HCT116 (cell line): ENCODE results near the gene HOXC6. TPM values are rescaled to one million over a fixed set of nuclear protein-coding genes. Genes with fewer than 3 reads are reported as not detected.

Source experiments
- ATAC-seq: fragments of 200-7000 bp; cut with Tn5 transposase; 2 replicates; pipeline ENCODE4 v1.9.1; 2020; ENCODE audit warnings: mild to moderate bottlenecking, moderate library complexity
- BruUV-seq: library from RNA; stranded (reverse); fragments of 400-500 nt; replicated peaks from 2 replicates; lab custom pipeline; 2021; lab: Mats Ljungman, UMichigan
- CTCF ChIA-PET: fragments of 300-600 bp; sonication (Branson Sonifier 250); formaldehyde crosslinking; loops from one replicate; lab custom pipeline; 2021; ENCODE audit warnings: antibody characterized with exemption; lab: Charles Lee
- POLR2A ChIA-PET: fragments of 300-600, 350-600 bp; sonication (Branson Sonifier 250); formaldehyde crosslinking; loops from one replicate; lab custom pipeline; 2021; ENCODE audit warnings: antibody characterized with exemption; lab: Charles Lee
- RAD21 ChIA-PET, 2 experiments: fragments of 300-600 bp; sonication (Branson Sonifier 250); formaldehyde crosslinking; loops; one replicate each; lab custom pipeline; 2023; ENCODE audit warnings: low total read pairs in 2 of 2; ENCODE audit not compliant: uncharacterized antibody in 2 of 2, unreplicated experiment in 2 of 2, low non-redundant PET in 1 of 2; lab: Charles Lee
- DNase-seq: peaks from one replicate; pipeline ENCODE4 v3.0.0-alpha.2; 2010; ENCODE audit warnings: low read depth, low spot score
- H2AFZ ChIP-seq: fragments of 200-600 bp; shearing (Covaris generic), sonication (generic); 2 replicates; pipeline ENCODE4 v1.6.1; 2017; ENCODE audit warnings: low read depth, mixed run types, mixed read lengths, antibody characterized with exemption, low read length; ENCODE audit not compliant: poor library complexity, severe bottlenecking
- H3K27ac ChIP-seq: 2 replicates; pipeline ENCODE4 v1.5.1; 2012; ENCODE audit warnings: low read depth, low read length
- H3K27me3 ChIP-seq: fragments of 200-600 bp; sonication (generic); 2 replicates; pipeline ENCODE4 v1.6.1; 2016; ENCODE audit warnings: mixed run types, low read length, mixed read lengths; ENCODE audit not compliant: insufficient read depth
- H3K36me3 ChIP-seq, 2 experiments: fragments of 200-500 bp in 1 of 2; fragments of 200-600 bp in 1 of 2; sonication (Bioruptor generic) in 1 of 2; sonication (generic) in 1 of 2; 2 replicates each; pipeline versions ENCODE4 v1.5.1 to v1.6.1; 2014 to 2016; ENCODE audit warnings: low read length in 2 of 2, inconsistent platforms in 1 of 2, mixed read lengths in 1 of 2, mixed run types in 1 of 2; ENCODE audit not compliant: insufficient read depth in 2 of 2, control insufficient read depth in 1 of 2
- H3K4me1 ChIP-seq, 2 experiments: fragments of 200-600 bp in 1 of 2; sonication (generic) in 1 of 2; 2 replicates each; pipeline versions ENCODE4 v1.5.1 to v1.6.1; 2012 to 2017; ENCODE audit warnings: low read length in 2 of 2, inconsistent platforms in 1 of 2, mild to moderate bottlenecking in 1 of 2, mixed read lengths in 1 of 2, mixed run types in 1 of 2, moderate library complexity in 1 of 2; ENCODE audit not compliant: insufficient read depth in 2 of 2, control insufficient read depth in 1 of 2
- H3K4me2 ChIP-seq: fragments of 200-600 bp; sonication (generic); 2 replicates; pipeline ENCODE4 v1.6.1; 2017; ENCODE audit warnings: mixed run types, low read length, mixed read lengths
- H3K4me3 ChIP-seq, 2 experiments: fragments of 200-600 bp in 1 of 2; sonication (generic) in 1 of 2; replicated peaks in 1 of 2; 2 replicates each; pipeline ENCODE4 v1.5.1; 2011 to 2016; ENCODE audit warnings: low read length in 2 of 2, control low read depth in 1 of 2, low read depth in 1 of 2, mild to moderate bottlenecking in 1 of 2, mixed read lengths in 1 of 2, mixed run types in 1 of 2
- H3K79me2 ChIP-seq: fragments of 200-600 bp; sonication (generic); 2 replicates; pipeline ENCODE4 v1.6.1; 2017; ENCODE audit warnings: mild to moderate bottlenecking, mixed run types, low read length, moderate library complexity, mixed read lengths; ENCODE audit not compliant: insufficient read depth
- H3K9ac ChIP-seq: fragments of 200-600 bp; sonication (generic); 2 replicates; pipeline ENCODE4 v1.6.1; 2016; ENCODE audit warnings: low read length, mixed read lengths
- H3K9me2 ChIP-seq: fragments of 200-600 bp; sonication (generic), shearing (Covaris generic); 2 replicates; pipeline ENCODE4 v1.6.1; 2017; ENCODE audit warnings: mixed run types, mild to moderate bottlenecking, moderate library complexity; ENCODE audit not compliant: insufficient read depth
- H3K9me3 ChIP-seq, 2 experiments: fragments of 200-500 bp in 1 of 2; fragments of 200-600 bp in 1 of 2; sonication (Bioruptor generic) in 1 of 2; sonication (generic) in 1 of 2; 2 replicates each; pipeline ENCODE4 v1.6.1; 2014 to 2017; ENCODE audit warnings: low read length in 2 of 2, mixed read lengths in 2 of 2, inconsistent platforms in 1 of 2, low read depth in 1 of 2, mild to moderate bottlenecking in 1 of 2, mixed run types in 1 of 2, moderate library complexity in 1 of 2; ENCODE audit not compliant: control insufficient read depth in 1 of 2, insufficient read depth in 1 of 2
- H4K20me1 ChIP-seq: fragments of 200-600 bp; sonication (generic), shearing (Covaris generic); 2 replicates; pipeline ENCODE4 v1.6.1; 2017; ENCODE audit warnings: mixed run types, mild to moderate bottlenecking, moderate library complexity; ENCODE audit not compliant: insufficient read depth
- CEBPB ChIP-seq: IDR thresholded peaks from 2 replicates; pipeline ENCODE4 v1.6.1; 2012; ENCODE audit warnings: low read depth
- EGR1 ChIP-seq: IDR thresholded peaks from 2 replicates; pipeline ENCODE4 v1.6.1; 2012; ENCODE audit warnings: low read depth
- EZH2phosphoT487 ChIP-seq: fragments of 200-600 bp; IDR thresholded peaks from 2 replicates; pipeline ENCODE4 v1.6.1; 2018; ENCODE audit warnings: antibody characterized with exemption, borderline replicate concordance
- RAD21 ChIP-seq: IDR thresholded peaks from 2 replicates; pipeline ENCODE4 v1.6.1; 2012; ENCODE audit warnings: low read depth, mild to moderate bottlenecking
- SIN3A ChIP-seq: IDR thresholded peaks from 2 replicates; pipeline ENCODE4 v1.6.1; 2012; ENCODE audit warnings: low read depth
- SRF ChIP-seq: IDR thresholded peaks from 2 replicates; pipeline ENCODE4 v1.6.1; 2012; ENCODE audit warnings: low read depth
- intact Hi-C: fragments of 100-400 bp; cut with micrococcal nuclease; formaldehyde crosslinking; loops from 2 replicates; pipeline ENCODE4 v1.10.0; 2022
- total RNA-seq: library from RNA; stranded (reverse); gene quantifications from one replicate; pipeline ENCODE4 v1.2.1, GENCODE V29; 2021; ENCODE audit not compliant: unreplicated experiment
- TF ChIP-seq, protein P1 (sequence below): IDR thresholded peaks from 2 replicates; pipeline ENCODE4 v1.6.1; 2012

HOXC6 gene
- total RNA-seq, 1 experiment from 2014 or later, result 3.1 TPM

DNA sequence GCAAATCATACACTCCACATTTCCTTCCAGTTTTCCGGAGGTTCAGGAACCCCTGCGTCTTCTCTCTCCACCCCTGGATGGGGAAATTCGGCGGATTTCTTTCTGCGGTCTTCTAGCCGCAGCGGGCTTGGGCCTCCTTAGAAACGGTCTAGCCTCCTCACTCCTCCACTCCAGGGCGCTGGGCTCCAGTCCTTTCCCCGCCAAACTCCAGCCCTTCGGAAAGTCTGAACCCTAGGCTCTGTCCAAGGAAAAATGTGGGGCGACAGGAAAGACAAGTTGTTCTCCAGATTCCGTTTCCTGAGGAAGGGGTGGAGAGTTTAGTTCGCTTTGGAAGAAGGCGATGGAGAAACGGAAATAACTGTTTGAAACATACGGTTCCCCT lies 44.7 kb upstream of the HOXC6 start:
- ATAC-seq, result no peak
- no peak overlapping the region for H3K27ac ChIP-seq
- ChIA-PET CTCF (interaction anchor here (2.8 to 5.7 kb wide), 2 partner anchors 20 to 216 kb away, joined by 8 to 35 read pairs; no protein-coding TSS in a partner anchor), RAD21 (no interaction called here), POLR2A (no interaction called here)
- H3K36me3 ChIP-seq, result no peaks in the 10 kb centered on the region
- H3K4me2 ChIP-seq, result no peak overlapping the region
- no peak for DNase-seq
- no peaks in the 10 kb centered on the region for H3K27me3 ChIP-seq
- no peaks in the 10 kb centered on the region for H4K20me1 ChIP-seq
- TF ChIP-seq SRF (no peak), EZH2phosphoT487 (no peak), RAD21 (no peak)
- H2AFZ ChIP-seq, result no peak overlapping the region
- no peaks in the 10 kb centered on the region for H3K9me2 ChIP-seq
- H3K79me2 ChIP-seq, result no peaks in the 10 kb centered on the region
- no peak overlapping the region for H3K9ac ChIP-seq
- BruUV-seq, result no TSS peak
- intact Hi-C loops, result no loop called here
- H3K9me3 ChIP-seq, result no peaks in the 10 kb centered on the region
- no peak overlapping the region for H3K4me3 ChIP-seq
- H3K4me1 ChIP-seq, result peaks cover 0 to 6% of the 10 kb centered on the region in 2 experiments; a peak in 2 of 4 replicates

DNA sequence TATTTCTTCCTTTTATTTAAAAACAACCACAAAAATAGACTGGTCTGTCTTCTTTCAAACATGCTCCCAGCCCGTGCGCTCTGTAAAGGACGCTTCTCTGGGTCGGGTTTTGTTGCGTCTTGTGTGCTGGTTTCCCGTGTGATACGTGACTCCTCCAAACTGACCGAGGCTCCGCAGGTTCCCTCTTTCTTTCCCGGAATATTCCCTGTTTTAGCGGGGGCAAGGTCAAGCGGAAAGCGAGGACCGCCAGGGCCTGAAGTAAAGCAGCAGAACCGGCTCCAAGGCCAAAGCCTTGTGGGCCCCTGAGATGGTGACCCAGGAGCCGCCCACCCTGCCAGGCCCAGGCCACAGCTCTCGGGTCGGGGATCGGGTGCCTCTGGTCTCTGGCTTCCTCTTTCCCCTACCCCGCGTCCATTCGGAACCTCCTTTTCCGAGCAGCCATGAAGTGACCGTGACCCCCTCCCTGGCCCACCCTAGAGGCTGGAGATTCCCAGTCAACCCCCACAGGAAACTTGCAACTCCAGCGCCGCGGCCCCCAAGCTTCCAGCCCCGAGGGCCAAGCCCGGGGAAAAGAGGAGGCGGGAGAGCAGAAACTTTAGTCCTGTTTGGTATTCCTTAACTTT lies 44.2 kb upstream of the HOXC6 start:
- ATAC-seq (no peak), DNase-seq (no peak)
- Histone ChIP-seq H3K9ac (no peak overlapping the region), H3K9me2 (no peaks in the 10 kb centered on the region), H3K27me3 (no peaks in the 10 kb centered on the region), H3K4me2 (peak overlapping the region; percentile 41), H3K4me3 (no peak overlapping the region), H2AFZ (no peak overlapping the region), H4K20me1 (no peaks in the 10 kb centered on the region), H3K27ac (no peak overlapping the region), H3K9me3 (no peaks in the 10 kb centered on the region), H3K79me2 (no peaks in the 10 kb centered on the region), H3K4me1 (peaks cover 0 to 10% of the 10 kb centered on the region in 2 experiments; a peak in 2 of 4 replicates), H3K36me3 (no peaks in the 10 kb centered on the region)
- BruUV-seq, result no TSS peak
- ChIA-PET RAD21 (no interaction called here), CTCF (interaction anchor here (0.9 to 5.7 kb wide), 11 partner anchors 14 to 232 kb away, joined by 3 to 35 read pairs (median 8); partner anchors contain the start of genes HOXC5 and HOXC9), POLR2A (interaction anchor here (0.8 to 1.3 kb wide), 2 partner anchors 11 to 253 kb away, joined by 3 read pairs; no protein-coding TSS in a partner anchor)
- TF ChIP-seq CEBPB (no peak), SIN3A (no peak), EGR1 (no peak)
- TF ChIP-seq, protein P1, sequence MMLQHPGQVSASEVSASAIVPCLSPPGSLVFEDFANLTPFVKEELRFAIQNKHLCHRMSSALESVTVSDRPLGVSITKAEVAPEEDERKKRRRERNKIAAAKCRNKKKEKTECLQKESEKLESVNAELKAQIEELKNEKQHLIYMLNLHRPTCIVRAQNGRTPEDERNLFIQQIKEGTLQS, result no peak
- intact Hi-C loops, result loop anchor here (2.0 kb wide), 2 partner anchors 217 to 231 kb away; no protein-coding TSS in a partner anchor
